ENCODE measurements around the gene IL18R1. TPM values are rescaled to one million over a fixed set of nuclear protein-coding genes. Genes with fewer than 3 reads are reported as not detected.

Gene IL18R1
- total RNA-seq, 1 donor from 2014 or later, result 1.8 TPM

GRCh38 chr2:102385522-102385921, 29.9 kb downstream of the IL18R1 start:
- H3K27me3 ChIP-seq (ENCODE audit: low read depth), result no peaks in the 10 kb centered on the region
- intact Hi-C loops (cut with micrococcal nuclease), result no loop called here
- H3K4me1 ChIP-seq, result no peaks in the 10 kb centered on the region
- peaks cover 21% of the 10 kb centered on the region for H3K36me3 ChIP-seq
- no peak for DNase-seq
- peaks cover 41% of the 10 kb centered on the region for H3K9me3 ChIP-seq (replicated peaks)
- no peak overlapping the region for H3K4me3 ChIP-seq
- H3K27ac ChIP-seq (replicated peaks), result no peak overlapping the region
- TF ChIP-seq CTCF (IDR thresholded peaks at IDR 0.05; ENCODE audit: borderline replicate concordance), result no peak

- no peak overlapping the region for H3K27ac ChIP-seq (replicated peaks)
- TF ChIP-seq CTCF (IDR thresholded peaks at IDR 0.05; ENCODE audit: borderline replicate concordance), result no peak
- DNase-seq, result no peak
- peaks cover 21% of the 10 kb centered on the region for H3K36me3 ChIP-seq
- no peaks in the 10 kb centered on the region for H3K4me1 ChIP-seq
- peaks cover 41% of the 10 kb centered on the region for H3K9me3 ChIP-seq (replicated peaks)
- no peak overlapping the region for H3K4me3 ChIP-seq
- intact Hi-C loops (cut with micrococcal nuclease), result no loop called here
- H3K27me3 ChIP-seq (ENCODE audit: low read depth), result no peaks in the 10 kb centered on the region
Measured at GRCh38 chr2:102386004-102386403, 30.4 kb downstream of the IL18R1 start.

DNA sequence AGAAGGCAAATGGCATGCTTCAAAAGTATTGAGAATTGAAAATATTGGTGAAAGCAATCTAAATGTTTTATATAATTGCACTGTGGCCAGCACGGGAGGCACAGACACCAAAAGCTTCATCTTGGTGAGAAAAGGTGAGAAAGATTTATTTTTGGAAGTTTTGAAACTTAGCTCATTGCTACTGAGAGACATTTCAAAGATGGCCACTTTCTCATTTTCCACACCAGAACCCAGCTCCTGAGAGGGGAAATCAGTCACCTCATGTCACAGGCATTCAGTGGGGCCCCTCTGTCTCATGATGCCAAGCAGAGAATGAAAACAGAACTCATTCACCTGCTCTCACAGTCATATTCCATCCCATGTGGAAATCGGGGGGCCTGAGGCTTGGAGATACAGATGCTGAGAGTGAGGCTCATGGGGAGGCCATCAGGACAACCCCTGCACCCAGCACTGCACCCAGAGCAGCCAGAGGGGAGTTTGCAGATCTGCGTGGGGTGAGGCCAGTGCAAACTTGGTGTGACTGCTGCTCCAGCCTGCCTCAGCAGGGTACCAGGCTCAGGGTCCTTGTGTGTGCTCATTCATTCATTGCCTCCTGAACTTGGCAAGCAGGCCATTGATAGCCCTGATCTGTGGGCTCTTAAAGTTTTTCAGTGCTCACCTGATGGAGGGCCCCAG, 31.4 kb downstream of the IL18R1 start:
- H3K27ac ChIP-seq (replicated peaks), result no peak overlapping the region
- TF ChIP-seq CTCF (IDR thresholded peaks at IDR 0.05; ENCODE audit: borderline replicate concordance), result no peak
- H3K27me3 ChIP-seq (ENCODE audit: low read depth), result no peaks in the 10 kb centered on the region
- no peak for DNase-seq
- intact Hi-C loops (cut with micrococcal nuclease), result no loop called here
- H3K4me3 ChIP-seq, result no peak overlapping the region
- peaks cover 35% of the 10 kb centered on the region for H3K9me3 ChIP-seq (replicated peaks)
- H3K36me3 ChIP-seq, result peaks cover 18% of the 10 kb centered on the region
- no peaks in the 10 kb centered on the region for H3K4me1 ChIP-seq

- Histone ChIP-seq H3K27ac (replicated peaks) (no peak overlapping the region), H3K4me3 (no peak overlapping the region), H3K9me3 (replicated peaks) (peaks cover 26% of the 10 kb centered on the region), H3K4me1 (no peaks in the 10 kb centered on the region), H3K36me3 (peaks cover 12% of the 10 kb centered on the region), H3K27me3 (ENCODE audit: low read depth) (no peaks in the 10 kb centered on the region)
- intact Hi-C loops (cut with micrococcal nuclease), result no loop called here
- DNase-seq, result no peak
- no peak for TF ChIP-seq CTCF (IDR thresholded peaks at IDR 0.05; ENCODE audit: borderline replicate concordance)
Measured at GRCh38 chr2:102387763-102388546, 32.4 kb downstream of the IL18R1 start.

- H3K9me3 ChIP-seq (replicated peaks), result no peaks in the 10 kb centered on the region
- DNase-seq, result no peak
- no peak overlapping the region for H3K27ac ChIP-seq (replicated peaks)
- no peaks in the 10 kb centered on the region for H3K4me1 ChIP-seq
- intact Hi-C loops (cut with micrococcal nuclease), result no loop called here
- no peaks in the 10 kb centered on the region for H3K27me3 ChIP-seq (ENCODE audit: low read depth)
- no peak for TF ChIP-seq CTCF (IDR thresholded peaks at IDR 0.05; ENCODE audit: borderline replicate concordance)
- H3K36me3 ChIP-seq, result peaks cover 3% of the 10 kb centered on the region
- no peak overlapping the region for H3K4me3 ChIP-seq
Measured at GRCh38 chr2:102391565-102391964, 36.0 kb downstream of the IL18R1 start.

All from left ventricle myocardium inferior (tissue), 1 donor.